GM19324 (cell line): ENCODE results near the gene RHCG.

Experiments
- ATAC-seq: cut with Tn5 transposase; IDR thresholded peaks from one replicate; pipeline ENCODE4 v1.9.1; 2021; ENCODE audit warnings: mild to moderate bottlenecking, moderate library complexity; ENCODE audit not compliant: unreplicated experiment, low FRiP score

RHCG gene

DNA sequence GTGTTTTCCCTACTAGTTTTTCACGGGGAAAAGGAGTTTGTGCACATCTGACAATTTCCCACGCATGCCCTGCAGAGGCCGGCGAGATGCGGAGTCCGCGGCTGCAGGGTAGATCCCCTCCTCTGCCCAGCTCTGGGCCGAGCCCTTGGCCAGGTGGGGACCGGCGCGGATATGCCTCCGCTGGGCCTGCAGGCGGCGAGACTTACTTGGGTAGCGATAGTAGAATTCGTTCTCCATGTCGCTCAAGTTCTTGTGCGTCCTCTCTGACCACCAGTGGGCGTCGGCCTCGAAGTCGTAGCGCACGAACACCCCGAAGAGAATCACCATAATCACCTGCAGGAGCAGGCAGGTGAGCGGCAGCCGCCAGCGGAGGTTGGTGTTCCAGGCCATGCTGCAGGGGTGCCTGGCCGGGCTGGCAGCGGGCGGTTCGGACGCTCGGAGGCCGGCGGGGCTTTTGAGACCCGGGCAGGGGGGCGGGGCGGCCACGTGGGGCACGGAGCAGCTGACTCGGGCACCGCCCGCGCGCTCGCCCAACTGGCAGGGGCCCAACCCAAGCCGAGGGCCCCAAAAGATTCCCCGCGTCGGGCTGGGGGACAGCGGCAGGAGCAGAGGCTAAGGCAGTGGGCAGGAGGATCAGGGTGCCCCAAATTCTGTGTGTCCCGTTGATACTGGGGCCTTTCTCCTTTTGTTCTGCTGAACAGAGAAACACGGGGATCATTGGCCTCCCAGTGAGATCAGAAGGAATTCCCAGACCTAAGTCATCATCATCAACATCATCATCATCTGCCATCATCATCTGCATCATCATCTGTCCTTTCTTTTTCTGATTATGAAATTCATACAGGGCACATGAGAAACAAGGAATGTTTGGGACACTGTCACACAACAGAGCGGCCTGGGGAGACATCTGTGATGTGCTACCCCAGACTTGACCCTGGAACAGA, at the start of gene RHCG:
TSS of gene RHCG (minus strand) at position 429 of the 944 bp plus-strand sequence. CDS start at position 390, 39 bp downstream.
- no peak for ATAC-seq

DNA sequence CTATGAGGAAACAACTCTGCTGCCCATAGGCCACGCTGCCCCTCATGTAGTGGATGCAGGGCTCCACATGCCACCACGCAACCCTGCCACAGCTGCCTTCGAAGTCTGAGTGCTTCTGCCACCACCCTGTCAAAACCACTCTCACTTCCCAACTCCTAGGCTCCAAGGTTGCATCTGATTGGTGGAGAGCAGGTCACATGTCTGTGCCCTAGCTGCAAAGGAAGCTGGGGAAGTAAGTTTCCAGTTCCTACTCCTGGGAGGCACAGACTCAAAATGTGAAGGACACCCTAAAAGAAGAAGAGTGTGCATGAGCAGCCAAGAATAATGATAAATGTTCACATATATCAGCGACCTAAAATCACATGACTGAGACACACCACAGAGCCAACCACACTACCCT, 47.0 kb upstream of the RHCG start:
- ATAC-seq = no peak

DNA sequence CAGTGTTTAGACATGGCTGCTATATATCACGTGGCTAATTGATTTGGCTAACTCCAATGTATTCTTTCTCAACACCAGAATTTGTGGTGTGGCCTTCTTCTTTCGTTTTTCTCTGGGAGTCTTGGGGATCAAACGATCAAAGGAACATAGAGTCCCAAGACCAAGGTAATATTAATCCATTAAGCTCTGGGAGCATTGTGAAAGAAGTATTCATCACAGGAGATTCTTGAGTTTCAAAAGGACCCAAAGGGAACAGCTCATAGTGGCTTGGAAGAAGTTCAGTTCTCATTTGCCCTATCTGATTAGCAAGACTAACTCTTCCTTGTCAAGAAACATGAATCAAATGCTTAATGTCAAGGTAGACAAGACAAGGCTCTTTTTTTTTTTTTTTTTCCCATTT, 46.0 kb upstream of the RHCG start:
- ATAC-seq = no peak

DNA sequence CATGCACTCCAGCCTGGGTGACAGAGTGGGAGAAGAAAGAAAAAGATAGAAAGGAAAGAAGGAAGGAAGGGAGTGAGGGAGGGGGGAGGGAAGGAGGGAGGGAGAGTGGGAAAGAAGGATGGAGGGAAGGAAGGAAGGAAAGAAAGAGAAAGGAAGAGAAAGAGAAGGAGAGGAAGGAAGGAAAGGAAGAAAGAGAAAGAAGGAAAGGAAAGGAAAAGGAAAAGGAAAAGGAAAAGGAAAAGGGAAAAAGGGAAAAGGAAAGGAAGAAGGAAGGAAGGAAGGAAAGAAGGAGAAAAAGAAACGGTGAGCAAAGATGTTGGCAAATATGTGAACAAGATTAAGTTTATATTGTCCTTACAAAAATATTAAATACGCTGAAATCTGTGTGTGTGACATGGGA, 42.6 kb upstream of the RHCG start:
- ATAC-seq = no peak

DNA sequence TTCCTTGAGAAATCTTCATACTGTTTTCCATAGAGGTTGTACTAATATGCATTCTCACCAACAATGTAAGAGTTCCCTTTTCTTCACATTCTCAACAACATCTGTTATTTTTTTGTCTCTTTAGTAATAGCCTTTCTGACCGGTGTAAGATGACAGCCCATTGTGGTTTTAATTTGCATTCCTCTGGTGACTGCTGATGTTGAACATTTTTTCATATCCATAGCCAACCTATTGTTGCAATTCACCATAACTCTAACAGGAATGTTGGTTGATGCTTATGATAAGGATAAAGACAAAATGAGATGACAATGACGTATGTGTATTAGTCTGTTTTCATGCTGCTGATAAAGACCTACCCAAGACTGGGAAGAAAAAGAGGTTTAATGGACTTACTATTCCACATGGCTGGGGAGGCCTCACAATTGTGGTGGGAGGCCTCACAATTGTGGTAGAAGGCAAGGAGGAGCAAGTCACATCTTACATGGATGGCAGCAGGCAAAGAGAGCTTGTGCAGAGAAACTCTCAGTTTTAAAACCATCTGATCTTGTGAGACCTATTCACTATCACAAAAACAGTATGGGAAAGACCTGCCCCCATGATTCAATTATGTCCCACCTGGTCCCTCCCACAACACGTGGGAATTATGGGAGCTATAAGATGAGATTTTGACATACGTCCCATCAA, 37.6 kb upstream of the RHCG start:
- ATAC-seq = no peak

DNA sequence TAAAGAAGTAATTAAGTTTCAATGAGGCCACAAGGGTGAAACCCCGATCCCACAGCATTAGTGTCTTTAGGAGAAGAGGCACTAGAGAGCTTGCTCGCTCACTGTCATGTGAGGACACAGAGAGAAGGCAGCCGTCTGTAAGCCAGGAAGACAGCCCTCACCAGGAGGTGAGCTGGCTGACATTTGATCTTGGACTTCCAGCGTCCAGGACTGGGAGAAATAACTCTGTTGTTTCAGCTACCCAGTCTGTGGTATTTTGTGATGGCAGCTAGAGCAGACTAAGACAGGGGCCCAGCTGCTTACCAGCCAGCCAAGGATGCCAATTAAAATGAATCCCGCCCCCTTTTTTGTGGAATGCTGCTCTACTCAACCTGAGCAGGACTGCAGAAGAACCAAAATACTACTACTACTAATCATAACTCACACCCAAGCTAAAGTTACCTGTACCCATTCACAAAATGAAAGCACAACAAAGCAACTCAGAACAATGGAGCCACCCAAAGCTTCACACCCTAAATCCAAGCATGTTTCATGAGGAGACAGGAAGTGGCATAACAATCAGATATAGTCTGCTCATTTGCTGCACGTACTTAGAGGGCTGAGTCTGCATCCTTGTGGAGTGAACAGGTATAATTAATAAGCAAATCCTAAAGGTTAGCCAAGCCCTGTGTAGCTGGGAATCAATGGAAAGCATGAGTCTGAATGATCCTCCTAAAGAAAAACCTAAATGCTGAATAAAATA, 35.6 kb upstream of the RHCG start:
- no peak for ATAC-seq

DNA sequence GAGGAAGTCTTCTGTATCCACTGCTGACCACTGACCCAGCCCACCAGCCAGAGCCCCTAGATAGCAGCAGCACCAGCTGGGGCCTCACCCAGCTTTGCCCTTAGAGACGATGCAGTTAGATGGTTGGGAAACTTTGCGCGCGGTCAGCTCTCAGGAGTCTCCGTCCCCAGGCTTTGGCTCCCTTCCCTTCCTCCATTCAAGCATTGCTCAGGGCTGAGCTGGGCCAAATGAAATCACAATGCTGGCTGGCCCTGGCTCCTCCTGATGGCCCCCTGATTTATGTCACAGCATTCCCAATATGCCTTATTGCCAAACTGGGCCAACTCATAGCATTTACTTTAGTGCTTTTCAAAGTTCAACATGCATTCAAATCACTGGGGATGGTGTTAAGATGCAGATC, 34.6 kb upstream of the RHCG start:
- no peak for ATAC-seq

DNA sequence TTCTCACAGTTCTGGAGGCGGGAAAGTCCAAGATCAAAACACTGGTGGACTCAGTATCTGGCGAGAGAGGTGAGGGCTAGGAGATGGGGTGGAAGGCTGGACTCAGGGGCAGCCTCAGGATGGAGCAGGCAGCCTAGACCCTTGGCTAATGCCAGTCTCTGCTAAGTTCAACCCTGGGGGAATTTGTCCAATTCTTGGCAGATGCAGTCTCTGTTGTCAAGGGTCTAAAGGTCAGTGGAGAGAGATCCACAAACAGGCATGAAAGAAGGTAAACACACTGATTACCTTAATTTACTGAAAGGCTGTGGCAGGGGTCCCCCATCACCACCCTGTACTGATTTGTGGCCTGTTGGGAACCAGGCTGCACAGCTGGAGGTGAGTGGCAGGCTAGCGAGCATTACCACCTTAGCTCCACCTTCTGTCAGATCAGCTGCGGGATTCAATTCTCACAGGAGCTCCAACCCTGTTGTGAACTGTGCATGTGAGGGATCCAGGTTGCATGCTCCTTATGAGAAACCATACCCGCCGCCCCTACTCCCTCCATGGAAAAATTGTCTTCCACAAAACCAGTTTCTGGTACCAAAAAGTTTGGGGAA, 32.5 kb upstream of the RHCG start:
- ATAC-seq = no peak

DNA sequence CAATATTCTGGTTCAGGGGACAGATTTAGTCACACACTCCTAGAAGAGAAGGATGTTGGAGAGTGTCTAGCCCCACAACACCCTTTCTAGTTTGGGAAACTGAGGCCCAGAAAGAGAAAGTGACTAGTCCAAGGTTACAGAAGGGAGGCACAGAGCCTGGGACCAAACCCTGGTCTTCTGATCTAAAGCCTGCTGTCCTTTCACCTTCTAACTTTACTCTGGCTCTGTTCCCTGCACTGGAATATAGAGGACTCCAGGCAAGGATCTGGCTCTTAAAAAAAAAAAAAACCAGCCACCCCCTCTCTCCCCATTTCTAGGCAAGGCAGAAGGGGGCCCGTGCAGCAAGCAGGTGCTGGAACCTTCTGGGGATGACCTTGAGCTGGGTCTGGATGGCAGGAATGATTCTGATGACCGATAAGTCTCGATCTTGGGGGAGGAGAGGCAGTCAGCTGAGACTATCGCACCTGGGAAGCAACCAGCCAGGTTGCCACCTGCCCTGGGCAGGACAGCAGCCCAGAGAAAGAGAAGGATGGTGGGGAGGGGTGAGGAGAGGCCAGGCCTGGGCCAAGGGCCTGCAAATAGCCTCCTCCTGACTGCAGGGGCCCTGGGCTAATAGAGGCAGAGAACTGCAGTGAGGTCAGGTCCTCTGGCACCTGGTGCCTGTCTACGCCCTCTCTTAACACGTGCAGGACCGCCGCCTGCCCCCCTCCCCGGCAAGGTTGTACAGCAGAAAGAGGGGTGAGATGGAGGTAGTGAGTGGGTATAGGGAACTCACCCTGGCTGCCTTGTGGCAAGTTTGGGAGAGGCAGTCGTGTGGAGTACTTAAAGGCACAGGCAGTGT, 30.4 kb upstream of the RHCG start:
- ATAC-seq = no peak

DNA sequence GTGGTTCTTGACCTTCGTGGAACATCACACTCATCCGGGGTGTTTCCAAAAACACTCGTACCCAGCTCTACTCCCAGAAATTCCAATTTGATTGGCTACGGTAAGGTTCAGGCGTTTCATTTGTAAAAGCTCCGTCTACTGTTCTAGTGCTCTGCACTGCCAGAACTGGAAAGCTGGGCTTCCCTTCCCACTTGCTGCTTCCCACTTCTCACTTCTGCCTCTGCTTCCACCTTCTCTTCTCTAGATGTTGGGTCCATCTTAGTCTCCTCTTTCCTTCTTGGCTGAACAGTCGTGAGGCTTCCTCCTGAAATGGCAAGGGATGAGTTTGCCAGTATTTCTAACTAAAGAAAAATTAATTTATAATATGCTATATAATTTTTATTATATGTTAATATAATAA, 29.8 kb upstream of the RHCG start:
- ATAC-seq = no peak

DNA sequence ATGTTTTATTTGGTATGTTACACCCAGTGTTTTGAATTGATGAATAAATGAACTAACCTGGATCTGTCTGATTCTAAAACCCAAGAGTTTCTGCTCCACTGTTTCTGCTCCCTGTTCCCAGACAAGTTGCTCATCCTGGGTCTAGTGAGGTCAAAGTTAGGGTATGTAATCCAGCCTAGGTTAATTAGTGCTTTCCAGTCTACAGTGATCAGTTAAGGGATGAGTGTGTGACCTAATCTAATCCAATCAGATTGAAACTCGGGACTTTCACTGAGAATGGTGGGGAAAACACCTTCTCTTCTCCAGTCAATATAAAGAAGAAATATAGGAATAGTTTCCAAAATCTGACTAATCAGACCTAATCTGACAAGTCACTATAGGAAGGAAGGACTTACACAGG, 27.8 kb upstream of the RHCG start:
- ATAC-seq = no peak

DNA sequence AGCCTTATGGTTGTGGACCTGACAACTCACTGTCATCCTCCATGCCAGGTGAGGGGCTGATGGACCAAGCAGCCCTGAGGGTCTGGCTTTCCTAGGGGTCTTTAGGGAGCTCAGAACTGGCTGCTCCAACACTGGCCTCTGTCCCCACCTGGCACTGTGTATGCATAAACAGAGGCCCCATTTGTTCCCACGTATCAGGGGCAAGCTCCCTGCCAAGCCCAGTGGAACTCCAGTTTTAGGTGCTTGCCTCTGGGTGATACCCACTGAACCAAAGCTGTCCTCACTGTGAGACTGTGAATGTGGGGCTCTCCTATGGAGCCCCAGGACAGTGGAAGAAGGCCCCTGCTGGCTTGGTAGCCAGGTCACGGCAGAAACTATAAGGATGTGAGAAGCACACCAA, 26.7 kb upstream of the RHCG start:
- ATAC-seq = no peak

DNA sequence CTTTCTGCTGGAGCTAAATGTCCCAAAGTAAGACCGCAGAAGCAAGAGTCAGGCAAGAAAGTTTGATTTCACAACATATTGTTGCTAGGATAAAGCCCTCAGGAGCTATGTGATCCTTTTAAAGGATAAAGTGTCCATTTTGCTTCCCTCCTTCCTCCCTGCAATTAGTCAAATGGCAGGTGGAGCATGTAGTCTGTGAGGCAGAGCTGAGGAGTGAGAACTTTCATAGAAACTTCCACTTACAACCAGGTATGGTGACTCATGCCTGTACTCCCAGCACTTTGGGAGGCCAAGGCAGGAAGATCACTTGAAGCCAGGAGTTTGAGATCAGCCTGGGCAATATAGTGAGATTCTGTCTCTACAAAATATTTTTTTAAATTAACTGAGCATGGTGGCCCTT, 25.2 kb upstream of the RHCG start:
- ATAC-seq = no peak

DNA sequence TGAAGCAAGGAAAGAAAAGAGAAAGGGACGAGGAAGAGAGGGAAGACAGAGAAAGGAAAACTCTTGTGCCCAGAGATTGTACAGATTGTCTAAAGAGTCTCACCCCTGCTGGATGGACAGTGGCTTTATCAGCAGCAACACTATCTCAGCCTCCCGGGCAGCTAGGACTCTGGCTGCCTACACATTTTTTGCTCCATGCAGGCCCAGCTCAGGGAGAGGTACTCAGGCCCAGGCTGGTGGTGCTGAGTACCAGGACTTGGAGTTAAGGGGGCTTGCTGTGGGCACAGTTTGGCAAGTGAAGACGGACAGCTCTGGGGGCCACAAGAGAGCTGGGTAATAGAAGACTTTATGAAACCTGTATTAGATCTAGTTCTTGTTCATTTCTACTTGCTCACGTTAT, 19.1 kb upstream of the RHCG start:
- no peak for ATAC-seq

DNA sequence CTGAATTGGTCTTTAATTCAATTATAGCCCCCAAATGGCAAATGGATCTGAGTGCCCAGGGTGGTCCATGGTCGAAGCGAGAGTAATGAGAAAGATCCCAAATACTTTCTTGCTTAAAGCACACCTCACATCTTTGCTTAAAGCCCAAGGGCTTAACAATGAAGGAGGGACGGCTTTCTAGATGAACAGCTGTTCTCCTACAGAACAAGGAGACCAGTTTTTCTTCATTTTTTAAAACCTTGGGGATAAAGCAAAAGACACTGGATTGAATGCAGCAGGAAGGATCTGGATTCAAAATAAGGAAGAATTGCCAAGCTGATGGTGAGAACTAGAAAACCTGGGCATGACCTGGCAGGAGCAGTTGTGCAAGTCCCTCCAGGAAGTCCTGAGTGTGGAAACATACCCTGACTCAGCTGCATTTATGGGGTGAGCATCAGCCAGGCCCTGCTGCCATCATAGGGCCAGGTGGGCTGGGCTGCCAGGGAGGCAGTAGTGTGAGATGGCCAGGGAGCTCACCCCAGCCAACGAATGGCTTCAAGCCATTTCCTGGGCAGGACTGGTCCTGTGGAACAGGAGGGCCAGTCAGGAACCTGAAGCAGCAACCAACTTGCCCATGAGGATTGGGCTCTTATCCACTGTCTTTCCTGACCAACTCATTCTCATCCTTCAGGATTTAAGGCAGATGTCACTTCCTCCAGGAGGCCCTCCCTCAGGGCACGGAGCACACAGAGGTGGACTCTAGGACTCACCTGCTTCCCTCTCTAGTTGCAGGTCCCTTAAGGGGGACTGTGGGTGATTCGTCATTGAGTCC, 18.4 kb upstream of the RHCG start:
- ATAC-seq = no peak

DNA sequence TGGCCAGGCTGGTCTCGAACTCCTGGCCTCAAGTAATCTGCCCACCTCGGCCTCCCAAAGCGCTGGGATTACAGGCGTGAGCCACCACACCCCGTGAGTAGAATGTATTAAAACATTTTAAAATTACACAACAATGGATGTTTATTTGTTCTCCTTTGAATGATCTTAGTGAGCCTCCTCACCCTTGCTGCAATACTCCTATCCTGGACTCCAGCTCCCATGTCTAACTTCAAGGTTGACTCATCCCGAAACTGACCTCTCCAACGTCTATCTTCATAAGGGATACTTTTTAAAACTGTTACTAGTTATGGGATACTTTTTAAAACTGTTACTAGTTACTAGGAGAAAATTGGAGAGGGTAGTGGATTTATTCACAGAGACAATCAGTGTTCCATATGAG, 17.8 kb upstream of the RHCG start:
- no peak for ATAC-seq

DNA sequence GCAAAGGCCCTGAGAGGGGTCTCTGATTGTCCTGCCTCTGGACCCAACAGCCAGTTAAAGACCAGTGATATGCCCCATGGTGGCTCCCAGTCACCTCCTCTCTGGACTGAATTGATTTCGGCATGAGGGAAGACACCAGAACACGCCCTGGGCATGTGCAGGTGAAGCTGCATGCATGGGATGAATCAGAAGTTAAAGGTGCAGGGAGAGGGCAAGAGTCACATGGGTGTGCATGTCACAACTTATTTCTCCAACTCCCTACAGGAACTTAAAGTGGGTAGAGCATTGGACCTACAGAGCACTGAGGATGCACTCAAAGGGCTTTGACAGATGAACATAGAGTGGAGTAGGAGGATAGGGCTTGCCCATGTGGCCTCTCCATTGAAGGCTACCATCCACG, 16.9 kb upstream of the RHCG start:
- no peak for ATAC-seq

DNA sequence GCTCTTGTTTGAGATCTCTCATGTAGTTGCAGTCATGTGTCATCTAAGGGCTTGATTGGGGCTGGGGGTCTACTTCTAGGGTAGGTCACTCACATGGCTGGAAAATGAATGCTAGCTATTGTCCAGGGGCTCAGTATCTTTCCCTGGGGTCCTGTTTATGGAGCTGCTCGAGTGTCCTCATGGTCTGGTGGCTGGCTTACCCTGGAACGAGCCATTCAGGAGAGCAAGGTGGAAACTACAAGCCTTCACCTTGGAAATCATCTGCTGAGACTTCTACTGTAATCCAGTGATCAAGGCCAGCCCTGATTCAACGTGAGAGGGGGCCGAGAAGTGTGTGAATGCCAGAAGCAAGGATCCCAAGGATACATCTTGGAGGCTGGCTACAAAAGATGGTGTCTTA, 16.2 kb upstream of the RHCG start:
- ATAC-seq = no peak

DNA sequence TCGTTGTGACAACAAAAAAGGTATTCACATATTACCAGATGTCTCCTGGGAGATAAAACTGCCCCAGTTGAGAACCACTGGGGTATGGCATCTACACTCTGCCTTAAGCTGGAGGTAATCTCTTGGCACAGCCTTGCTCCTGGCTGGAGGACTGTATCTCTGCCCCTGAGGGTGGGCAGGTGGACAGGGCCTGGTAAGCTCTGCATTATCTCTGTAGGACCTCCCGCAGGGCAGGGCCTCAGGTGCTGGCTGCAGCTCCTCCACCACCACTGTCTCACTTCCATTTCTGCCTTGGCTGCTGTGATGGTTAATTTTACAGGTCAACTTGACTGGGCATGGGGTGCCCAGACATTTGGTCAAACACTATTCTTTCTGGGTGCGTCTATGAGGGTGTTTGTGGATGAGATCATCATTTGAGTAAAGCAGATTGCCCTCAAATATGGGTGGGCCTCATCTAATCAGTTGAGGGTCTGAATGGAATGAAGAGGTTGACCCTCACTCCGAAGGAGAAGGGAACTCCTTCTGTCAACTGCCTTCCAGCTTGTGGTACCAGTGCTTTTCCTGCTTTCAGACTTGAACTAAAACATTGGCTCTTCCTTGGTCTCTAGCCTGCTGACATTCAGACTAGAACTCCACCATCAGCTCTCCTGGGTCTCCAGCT, 9.8 kb upstream of the RHCG start:
- no peak for ATAC-seq
